ENCODE results near the gene SETBP1.

SETBP1 gene

DNA sequence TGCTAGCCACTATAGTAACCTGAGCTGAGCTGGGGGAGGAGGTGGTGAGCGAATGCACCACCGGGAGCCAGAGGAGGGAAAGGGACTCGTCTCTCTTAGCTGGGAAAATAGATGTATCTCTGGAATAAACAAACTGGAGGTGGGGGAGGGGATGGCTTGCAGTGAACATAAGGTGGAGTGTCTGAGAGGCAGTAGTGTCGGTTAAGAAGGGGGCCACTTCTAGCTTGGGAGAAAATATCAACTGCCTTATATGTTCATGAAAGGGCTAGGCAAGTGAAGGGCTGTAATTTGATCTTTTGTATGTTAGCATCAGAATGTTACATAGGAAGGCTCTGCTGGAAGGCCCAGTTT, 2.2 kb downstream of the SETBP1 start:
- no peaks in the 10 kb centered on the region for H3K9me2 ChIP-seq (ENCODE audit: low read depth, low read length)
- H3K9me3 ChIP-seq (ENCODE audit: low read length), result no peaks in the 10 kb centered on the region
- peak overlapping the region; percentile 81; the same call in 1 of the 2 replicates for H3K4me2 ChIP-seq (ENCODE audit: low read length)
- no peak overlapping the region for H3K27ac ChIP-seq (ENCODE audit: low read depth, low read length, poor library complexity, severe bottlenecking)
- no peak overlapping the region for H3K9ac ChIP-seq (ENCODE audit: low read length)
- no peak overlapping the region for H2AFZ ChIP-seq (ENCODE audit: low read length)
- peaks cover 34% of the 10 kb centered on the region for H3K4me1 ChIP-seq (ENCODE audit: insufficient read depth, low read length, severe bottlenecking)
- no peaks in the 10 kb centered on the region for H3K36me3 ChIP-seq (ENCODE audit: insufficient read depth, low read length)
- H3K4me3 ChIP-seq (ENCODE audit: low read depth, low read length, poor library complexity, severe bottlenecking), result peak overlapping the region; percentile 89
- H4K20me1 ChIP-seq (ENCODE audit: insufficient read depth, low read length), result no peaks in the 10 kb centered on the region
- TF ChIP-seq, protein P1, sequence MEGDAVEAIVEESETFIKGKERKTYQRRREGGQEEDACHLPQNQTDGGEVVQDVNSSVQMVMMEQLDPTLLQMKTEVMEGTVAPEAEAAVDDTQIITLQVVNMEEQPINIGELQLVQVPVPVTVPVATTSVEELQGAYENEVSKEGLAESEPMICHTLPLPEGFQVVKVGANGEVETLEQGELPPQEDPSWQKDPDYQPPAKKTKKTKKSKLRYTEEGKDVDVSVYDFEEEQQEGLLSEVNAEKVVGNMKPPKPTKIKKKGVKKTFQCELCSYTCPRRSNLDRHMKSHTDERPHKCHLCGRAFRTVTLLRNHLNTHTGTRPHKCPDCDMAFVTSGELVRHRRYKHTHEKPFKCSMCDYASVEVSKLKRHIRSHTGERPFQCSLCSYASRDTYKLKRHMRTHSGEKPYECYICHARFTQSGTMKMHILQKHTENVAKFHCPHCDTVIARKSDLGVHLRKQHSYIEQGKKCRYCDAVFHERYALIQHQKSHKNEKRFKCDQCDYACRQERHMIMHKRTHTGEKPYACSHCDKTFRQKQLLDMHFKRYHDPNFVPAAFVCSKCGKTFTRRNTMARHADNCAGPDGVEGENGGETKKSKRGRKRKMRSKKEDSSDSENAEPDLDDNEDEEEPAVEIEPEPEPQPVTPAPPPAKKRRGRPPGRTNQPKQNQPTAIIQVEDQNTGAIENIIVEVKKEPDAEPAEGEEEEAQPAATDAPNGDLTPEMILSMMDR (IDR thresholded peaks at IDR 0.05; ENCODE audit: low read length), result no peak
- no peak for TF ChIP-seq EZH2 (IDR thresholded peaks at IDR 0.05; ENCODE audit: borderline replicate concordance, low read length)
- no peaks in the 10 kb centered on the region for H3F3A ChIP-seq (ENCODE audit: insufficient read depth, low read length)
- no peaks in the 10 kb centered on the region for H3K27me3 ChIP-seq (ENCODE audit: insufficient read depth, low read length)
- H3K79me2 ChIP-seq (ENCODE audit: insufficient read depth, low read length), result no peaks in the 10 kb centered on the region

DNA sequence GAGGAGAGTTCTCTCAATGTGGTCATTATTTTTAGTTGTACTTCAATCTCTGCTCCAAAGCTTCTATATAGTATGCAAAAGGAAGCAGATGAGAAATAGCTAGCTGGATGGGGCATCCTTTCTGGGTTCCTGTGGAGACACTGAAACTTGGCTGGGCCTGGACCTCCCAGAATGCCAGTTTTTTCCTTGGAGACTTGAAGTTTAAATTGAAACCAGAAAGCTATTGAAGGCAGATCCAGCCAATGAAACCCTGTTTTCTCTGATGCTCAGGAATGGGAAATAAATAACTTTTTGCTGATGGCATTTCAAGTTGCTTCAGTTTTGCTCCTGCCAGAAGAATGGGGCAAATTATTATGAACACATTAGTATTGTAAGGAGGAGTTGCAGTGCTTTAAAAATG, 2.9 kb downstream of the SETBP1 start:
- no peaks in the 10 kb centered on the region for H3F3A ChIP-seq (ENCODE audit: insufficient read depth, low read length)
- no peak overlapping the region for H3K4me3 ChIP-seq (ENCODE audit: low read depth, low read length, poor library complexity, severe bottlenecking)
- H3K4me1 ChIP-seq (ENCODE audit: insufficient read depth, low read length, severe bottlenecking), result peaks cover 32% of the 10 kb centered on the region
- TF ChIP-seq, protein P1 (IDR thresholded peaks at IDR 0.05; ENCODE audit: low read length), result no peak
- no peak for TF ChIP-seq EZH2 (IDR thresholded peaks at IDR 0.05; ENCODE audit: borderline replicate concordance, low read length)
- no peaks in the 10 kb centered on the region for H3K9me2 ChIP-seq (ENCODE audit: low read depth, low read length)
- H3K9ac ChIP-seq (ENCODE audit: low read length), result no peak overlapping the region
- H2AFZ ChIP-seq (ENCODE audit: low read length), result no peak overlapping the region
- H3K4me2 ChIP-seq (ENCODE audit: low read length), result no peak overlapping the region
- H3K79me2 ChIP-seq (ENCODE audit: insufficient read depth, low read length), result no peaks in the 10 kb centered on the region
- no peaks in the 10 kb centered on the region for H3K9me3 ChIP-seq (ENCODE audit: low read length)
- H3K27me3 ChIP-seq (ENCODE audit: insufficient read depth, low read length), result no peaks in the 10 kb centered on the region
- no peaks in the 10 kb centered on the region for H3K36me3 ChIP-seq (ENCODE audit: insufficient read depth, low read length)
- no peak overlapping the region for H3K27ac ChIP-seq (ENCODE audit: low read depth, low read length, poor library complexity, severe bottlenecking)
- H4K20me1 ChIP-seq (ENCODE audit: insufficient read depth, low read length), result no peaks in the 10 kb centered on the region

DNA sequence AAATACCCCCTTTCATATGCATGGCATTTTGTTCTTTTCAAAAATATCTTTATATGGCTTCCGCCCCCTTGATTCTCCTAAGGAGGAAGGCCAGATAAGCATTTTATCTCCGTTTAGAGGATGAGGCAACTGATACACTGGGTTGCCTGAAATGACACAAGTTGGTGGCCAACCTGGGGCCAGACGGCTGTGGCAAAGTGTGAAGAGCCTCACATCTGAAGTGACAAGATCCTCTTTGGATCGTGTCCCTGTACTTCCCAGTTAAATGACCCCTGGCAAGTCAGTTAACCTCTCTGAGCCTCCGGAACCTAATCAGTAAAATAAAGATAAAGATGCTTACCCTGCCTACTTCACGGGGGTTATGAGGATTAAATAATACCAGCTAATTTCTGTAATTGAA, 4.6 kb downstream of the SETBP1 start:
- Histone ChIP-seq H3K79me2 (ENCODE audit: insufficient read depth, low read length) (no peaks in the 10 kb centered on the region), H3K27me3 (ENCODE audit: insufficient read depth, low read length) (no peaks in the 10 kb centered on the region), H3K4me1 (ENCODE audit: insufficient read depth, low read length, severe bottlenecking) (peaks cover 30% of the 10 kb centered on the region), H3K4me2 (ENCODE audit: low read length) (no peak overlapping the region), H3K27ac (ENCODE audit: low read depth, low read length, poor library complexity, severe bottlenecking) (no peak overlapping the region), H3K36me3 (ENCODE audit: insufficient read depth, low read length) (no peaks in the 10 kb centered on the region), H2AFZ (ENCODE audit: low read length) (no peak overlapping the region), H3K9me3 (ENCODE audit: low read length) (no peaks in the 10 kb centered on the region), H4K20me1 (ENCODE audit: insufficient read depth, low read length) (no peaks in the 10 kb centered on the region), H3F3A (ENCODE audit: insufficient read depth, low read length) (no peaks in the 10 kb centered on the region), H3K4me3 (ENCODE audit: low read depth, low read length, poor library complexity, severe bottlenecking) (no peak overlapping the region), H3K9ac (ENCODE audit: low read length) (no peak overlapping the region), H3K9me2 (ENCODE audit: low read depth, low read length) (no peaks in the 10 kb centered on the region)
- no peak for TF ChIP-seq EZH2 (IDR thresholded peaks at IDR 0.05; ENCODE audit: borderline replicate concordance, low read length)
- TF ChIP-seq, protein P1 (IDR thresholded peaks at IDR 0.05; ENCODE audit: low read length), result no peak
